ENCODE data around the gene SLC66A1. TPM values are rescaled to one million over a fixed set of nuclear protein-coding genes. Genes with fewer than 3 reads are reported as not detected.

Gene SLC66A1
- polyA plus RNA-seq, 2 of the 4 experiments (the other 2 are of a cell fraction), result 5.6 to 12.6 TPM

DNA sequence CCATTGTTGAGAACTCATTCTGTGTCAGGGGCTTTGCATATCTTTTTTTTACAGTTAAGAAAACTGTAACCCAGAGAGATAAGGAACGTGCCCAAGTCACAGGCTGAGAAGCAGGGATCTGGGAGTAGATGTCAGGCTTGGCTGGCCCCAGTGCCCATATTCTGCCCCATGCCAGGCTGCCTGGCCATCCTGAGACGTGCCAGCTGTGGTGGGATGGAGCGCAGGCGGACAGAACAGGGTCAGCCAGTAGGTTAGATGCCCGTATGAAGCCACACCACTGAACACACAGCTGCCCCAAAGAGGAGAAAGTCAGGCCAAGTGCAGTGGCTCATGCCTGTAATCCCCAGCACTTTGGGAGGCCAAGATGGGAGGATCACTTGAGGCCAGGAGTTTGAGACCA, 55.9 kb downstream of the SLC66A1 start:
- 90% methylated on average over 2 of the region's 5 CpGs for WGBS (ENCODE audit: missing lambda C conversion rate)
- no peak for FAIRE-seq
- no peaks in the 10 kb centered on the region for H3K9me3 ChIP-seq
- no peak overlapping the region for H3K4me2 ChIP-seq
- H3K27ac ChIP-seq, result no peak overlapping the region
- no peaks in the 10 kb centered on the region for H3K4me1 ChIP-seq
- no peak for ATAC-seq
- no peak for TF ChIP-seq CBX2 (IDR thresholded peaks at IDR 0.05; ENCODE audit: borderline replicate concordance, low read depth)
- no peak for TF ChIP-seq CHD4 (IDR thresholded peaks at IDR 0.05; ENCODE audit: borderline replicate concordance)
- TF ChIP-seq, protein P1, sequence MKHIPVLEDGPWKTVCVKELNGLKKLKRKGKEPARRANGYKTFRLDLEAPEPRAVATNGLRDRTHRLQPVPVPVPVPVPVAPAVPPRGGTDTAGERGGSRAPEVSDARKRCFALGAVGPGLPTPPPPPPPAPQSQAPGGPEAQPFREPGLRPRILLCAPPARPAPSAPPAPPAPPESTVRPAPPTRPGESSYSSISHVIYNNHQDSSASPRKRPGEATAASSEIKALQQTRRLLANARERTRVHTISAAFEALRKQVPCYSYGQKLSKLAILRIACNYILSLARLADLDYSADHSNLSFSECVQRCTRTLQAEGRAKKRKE (CRISPR knock-in tag; IDR thresholded peaks at IDR 0.05; ENCODE audit: low read depth), result no peak
- TF ChIP-seq KDM1A (IDR thresholded peaks at IDR 0.05; ENCODE audit: low read depth), result no peak
- TF ChIP-seq HOXB13 (CRISPR knock-in tag; IDR thresholded peaks at IDR 0.05; ENCODE audit: low read depth), result no peak
- no peak for TF ChIP-seq RARB (CRISPR knock-in tag; IDR thresholded peaks at IDR 0.05)
- no peak for TF ChIP-seq SMC3 (IDR thresholded peaks at IDR 0.05)
- no peak for TF ChIP-seq NPAS2 (CRISPR knock-in tag; IDR thresholded peaks at IDR 0.05; ENCODE audit: borderline replicate concordance)
- no peak for TF ChIP-seq RAD21 (conservative IDR thresholded peaks at IDR 0.05 in 1 of 2, IDR thresholded peaks at IDR 0.05 in 1 of 2)
- TF ChIP-seq CBX8 (IDR thresholded peaks at IDR 0.05), result no peak
- DNase-seq (ENCODE audit: low read depth in 1 of 2, low spot score in 1 of 2), result no peak
- H3K4me3 ChIP-seq, result no peak overlapping the region
- ChIA-PET POLR2A (interaction anchor here (1.0 kb wide), 1 partner anchor 9 kb away, joined by 9 read pairs; no protein-coding TSS in a partner anchor), CTCF (interaction anchor here (0.9 to 1.2 kb wide), 3 partner anchors 23 to 26 kb away, joined by 3 to 4 read pairs (median 4); no protein-coding TSS in a partner anchor)

DNA sequence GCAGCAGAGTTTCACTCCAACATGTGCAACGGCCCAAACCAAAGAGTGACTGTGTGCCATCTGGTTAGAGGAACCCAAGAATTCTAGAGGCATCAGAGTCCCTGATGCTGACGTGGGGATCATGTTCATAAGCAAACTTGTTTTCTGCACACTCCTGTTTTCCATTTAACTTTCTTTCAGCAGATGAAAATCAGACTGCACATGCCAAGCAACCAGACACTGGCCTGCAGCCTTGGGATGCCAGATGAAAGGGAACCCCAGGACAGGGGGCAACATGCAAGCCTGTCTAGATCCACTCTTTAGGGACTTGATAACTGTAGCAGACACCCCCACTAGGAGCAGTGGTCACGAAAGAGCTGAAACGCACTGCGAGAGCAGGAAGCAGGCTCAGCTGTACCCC, 56.8 kb downstream of the SLC66A1 start:
- ChIA-PET POLR2A (no interaction called here), CTCF (interaction anchor here (1.1 to 1.2 kb wide), 3 partner anchors 19 to 25 kb away, joined by 3 to 4 read pairs (median 3); no protein-coding TSS in a partner anchor)
- TF ChIP-seq MYC (IDR thresholded peaks at IDR 0.05; ENCODE audit: borderline replicate concordance, low read length) (no peak), RARB (CRISPR knock-in tag; IDR thresholded peaks at IDR 0.05) (no peak), CHD2 (IDR thresholded peaks at IDR 0.05; ENCODE audit: low read length, partially characterized antibody) (no peak), HEYL (CRISPR knock-in tag; IDR thresholded peaks at IDR 0.05) (no peak), ZNF302 (CRISPR knock-in tag; IDR thresholded peaks at IDR 0.05) (no peak), FOSL2 (IDR thresholded peaks at IDR 0.05) (no peak), FOSL2 (CRISPR knock-in tag; IDR thresholded peaks at IDR 0.05) (no peak), ZSCAN20 (CRISPR knock-in tag; IDR thresholded peaks at IDR 0.05) (no peak), HOXB13 (CRISPR knock-in tag; IDR thresholded peaks at IDR 0.05; ENCODE audit: low read depth) (no peak), ESRRA (IDR thresholded peaks at IDR 0.05; ENCODE audit: borderline replicate concordance, low read length) (no peak), SREBF2 (IDR thresholded peaks at IDR 0.05) (no peak), POLR2AphosphoS2 (conservative IDR thresholded peaks at IDR 0.05; ENCODE audit: low read length) (no peak), PHF8 (IDR thresholded peaks at IDR 0.05; ENCODE audit: borderline replicate concordance, low read depth) (no peak), GATA3 (IDR thresholded peaks at IDR 0.05; ENCODE audit: borderline replicate concordance) (no peak), ZC3H11A (IDR thresholded peaks at IDR 0.05) (no peak), MAZ (IDR thresholded peaks at IDR 0.05; ENCODE audit: borderline replicate concordance, low read depth, low read length) (no peak), CBX8 (IDR thresholded peaks at IDR 0.05) (no peak), FOSB (CRISPR knock-in tag; IDR thresholded peaks at IDR 0.05) (no peak)
- TF ChIP-seq, protein P2, sequence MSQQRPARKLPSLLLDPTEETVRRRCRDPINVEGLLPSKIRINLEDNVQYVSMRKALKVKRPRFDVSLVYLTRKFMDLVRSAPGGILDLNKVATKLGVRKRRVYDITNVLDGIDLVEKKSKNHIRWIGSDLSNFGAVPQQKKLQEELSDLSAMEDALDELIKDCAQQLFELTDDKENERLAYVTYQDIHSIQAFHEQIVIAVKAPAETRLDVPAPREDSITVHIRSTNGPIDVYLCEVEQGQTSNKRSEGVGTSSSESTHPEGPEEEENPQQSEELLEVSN (IDR thresholded peaks at IDR 0.05; ENCODE audit: borderline replicate concordance, low read depth), result no peak
- TF ChIP-seq, protein P3, sequence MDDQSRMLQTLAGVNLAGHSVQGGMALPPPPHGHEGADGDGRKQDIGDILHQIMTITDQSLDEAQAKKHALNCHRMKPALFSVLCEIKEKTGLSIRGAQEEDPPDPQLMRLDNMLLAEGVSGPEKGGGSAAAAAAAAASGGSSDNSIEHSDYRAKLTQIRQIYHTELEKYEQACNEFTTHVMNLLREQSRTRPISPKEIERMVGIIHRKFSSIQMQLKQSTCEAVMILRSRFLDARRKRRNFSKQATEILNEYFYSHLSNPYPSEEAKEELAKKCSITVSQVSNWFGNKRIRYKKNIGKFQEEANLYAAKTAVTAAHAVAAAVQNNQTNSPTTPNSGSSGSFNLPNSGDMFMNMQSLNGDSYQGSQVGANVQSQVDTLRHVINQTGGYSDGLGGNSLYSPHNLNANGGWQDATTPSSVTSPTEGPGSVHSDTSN (IDR thresholded peaks at IDR 0.05), result no peak
- TF ChIP-seq, protein P4, sequence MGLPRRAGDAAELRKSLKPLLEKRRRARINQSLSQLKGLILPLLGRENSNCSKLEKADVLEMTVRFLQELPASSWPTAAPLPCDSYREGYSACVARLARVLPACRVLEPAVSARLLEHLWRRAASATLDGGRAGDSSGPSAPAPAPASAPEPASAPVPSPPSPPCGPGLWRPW (IDR thresholded peaks at IDR 0.05), result no peak
- H3K9me3 ChIP-seq, result no peaks in the 10 kb centered on the region
- H3K4me3 ChIP-seq, result no peak overlapping the region
- DNase-seq (ENCODE audit: low read depth in 1 of 2, low spot score in 1 of 2) (no peak), ATAC-seq (no peak; a peak in 1 of 6 replicates), FAIRE-seq (no peak)
- H3K27ac ChIP-seq, result no peak overlapping the region
- WGBS (ENCODE audit: missing lambda C conversion rate), result 77% methylated on average over 5 of the region's 5 CpGs
- no peak overlapping the region for H3K4me2 ChIP-seq
- H3K4me1 ChIP-seq, result no peaks in the 10 kb centered on the region

All from A549 (cell line).